Measurements from ENCODE around the gene SLC22A23.

The SLC22A23 gene

GRCh38 chr6:3301506-3301905 is 155.3 kb downstream of the SLC22A23 start:
- Mint-ChIP-seq H3K27ac (no peak overlapping the region), H3K9me3 (peaks cover 26% of the 10 kb centered on the region), H3K27me3 (ENCODE audit: low read depth, poor library complexity) (peaks cover 4% of the 10 kb centered on the region), H3K4me1 (peaks cover 13% of the 10 kb centered on the region), H3K36me3 (ENCODE audit: low read depth) (peaks cover 50% of the 10 kb centered on the region), H3K4me3 (no peak overlapping the region)
- TF ChIP-seq CTCF (IDR thresholded peaks at IDR 0.05): no peak
- DNase-seq: no peak

DNA sequence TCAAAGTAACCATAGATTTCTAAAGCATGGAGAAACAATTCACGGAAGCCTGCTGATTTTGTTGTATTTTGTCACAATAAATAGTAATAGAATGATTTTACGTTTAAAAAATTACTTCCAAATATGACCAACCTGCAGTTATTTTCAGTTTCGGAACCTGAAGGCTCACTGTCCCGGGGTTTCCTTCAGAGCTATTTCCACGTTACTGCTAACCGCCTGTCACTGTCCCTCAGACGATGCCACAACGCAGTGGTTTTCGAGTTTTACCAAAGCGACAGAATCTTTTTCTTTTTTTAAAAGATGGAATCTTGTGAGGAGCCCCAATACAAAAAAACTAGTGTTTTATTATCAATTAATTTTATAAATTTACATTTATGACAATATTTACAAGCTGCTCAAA is 157.6 kb downstream of the SLC22A23 start:
- H3K27me3 Mint-ChIP-seq (ENCODE audit: low read depth, poor library complexity): peaks cover 4% of the 10 kb centered on the region
- no peak overlapping the region for H3K4me3 Mint-ChIP-seq
- no peak for TF ChIP-seq CTCF (IDR thresholded peaks at IDR 0.05)
- DNase-seq: no peak
- H3K9me3 Mint-ChIP-seq: peaks cover 17% of the 10 kb centered on the region
- H3K36me3 Mint-ChIP-seq (ENCODE audit: low read depth): peaks cover 31% of the 10 kb centered on the region
- peaks cover 30% of the 10 kb centered on the region for H3K4me1 Mint-ChIP-seq
- no peak overlapping the region for H3K27ac Mint-ChIP-seq

GRCh38 chr6:3297909-3298308 is 158.9 kb downstream of the SLC22A23 start:
- peaks cover 27% of the 10 kb centered on the region for H3K36me3 Mint-ChIP-seq (ENCODE audit: low read depth)
- no peak for TF ChIP-seq CTCF (IDR thresholded peaks at IDR 0.05)
- no peak for DNase-seq
- no peak overlapping the region for H3K4me3 Mint-ChIP-seq
- peaks cover 37% of the 10 kb centered on the region for H3K4me1 Mint-ChIP-seq
- H3K9me3 Mint-ChIP-seq: peaks cover 9% of the 10 kb centered on the region
- H3K27ac Mint-ChIP-seq: no peak overlapping the region
- H3K27me3 Mint-ChIP-seq (ENCODE audit: low read depth, poor library complexity): peaks cover 4% of the 10 kb centered on the region

DNA sequence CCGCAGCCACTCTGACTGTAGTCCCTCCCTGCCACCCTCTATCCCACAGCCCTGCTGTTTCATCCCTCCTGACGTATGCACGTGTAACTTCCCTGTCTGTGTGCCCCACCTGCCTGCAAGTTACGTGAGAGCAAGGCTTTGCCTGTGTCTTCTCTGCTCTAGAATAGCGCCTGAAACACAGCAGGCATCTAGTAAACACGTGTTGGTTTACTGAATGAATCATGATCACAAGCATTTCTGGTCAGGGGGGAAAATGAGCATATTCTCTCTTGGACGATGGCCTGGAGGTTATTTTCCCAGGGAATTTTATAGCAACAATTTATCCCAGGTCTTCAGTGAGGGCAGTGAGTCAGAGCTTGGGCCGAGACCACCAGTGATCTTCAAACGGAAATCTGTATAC is 159.8 kb downstream of the SLC22A23 start:
- no peak for TF ChIP-seq CTCF (IDR thresholded peaks at IDR 0.05)
- no peak for DNase-seq
- Mint-ChIP-seq H3K36me3 (ENCODE audit: low read depth) (peaks cover 20% of the 10 kb centered on the region), H3K4me3 (no peak overlapping the region), H3K9me3 (peaks cover under 1% of the 10 kb centered on the region), H3K27me3 (ENCODE audit: low read depth, poor library complexity) (peaks cover 4% of the 10 kb centered on the region), H3K4me1 (peaks cover 40% of the 10 kb centered on the region), H3K27ac (no peak overlapping the region)

DNA sequence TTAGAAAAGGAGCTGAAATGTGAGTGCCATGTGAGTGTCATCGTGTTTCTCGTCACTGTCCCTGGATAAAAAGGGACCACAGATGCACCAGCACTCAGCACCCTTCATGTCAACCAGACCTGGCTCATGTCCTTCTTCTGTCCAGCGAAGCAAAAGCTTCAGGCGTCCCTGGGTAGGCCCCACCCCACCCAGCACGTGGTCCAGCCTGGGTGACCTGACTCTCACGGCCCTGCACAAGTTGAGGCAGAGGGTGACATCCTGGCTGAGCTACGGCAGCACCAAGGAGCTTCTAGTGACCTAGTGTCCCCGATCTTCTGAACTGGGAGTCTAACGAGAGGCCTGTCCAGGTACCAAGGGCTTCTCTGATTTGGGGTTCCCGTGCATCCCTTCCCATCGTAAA is 160.3 kb downstream of the SLC22A23 start:
- peaks cover 17% of the 10 kb centered on the region for H3K36me3 Mint-ChIP-seq (ENCODE audit: low read depth)
- H3K9me3 Mint-ChIP-seq: no peaks in the 10 kb centered on the region
- TF ChIP-seq CTCF (IDR thresholded peaks at IDR 0.05): no peak
- H3K4me1 Mint-ChIP-seq: peaks cover 40% of the 10 kb centered on the region
- H3K27me3 Mint-ChIP-seq (ENCODE audit: low read depth, poor library complexity): peaks cover 4% of the 10 kb centered on the region
- H3K27ac Mint-ChIP-seq: no peak overlapping the region
- no peak for DNase-seq
- H3K4me3 Mint-ChIP-seq: no peak overlapping the region

- no peaks in the 10 kb centered on the region for H3K9me3 Mint-ChIP-seq
- no peak for TF ChIP-seq CTCF (IDR thresholded peaks at IDR 0.05)
- DNase-seq: no peak
- H3K27ac Mint-ChIP-seq: no peak overlapping the region
- peaks cover 40% of the 10 kb centered on the region for H3K4me1 Mint-ChIP-seq
- H3K27me3 Mint-ChIP-seq (ENCODE audit: low read depth, poor library complexity): peaks cover 4% of the 10 kb centered on the region
- H3K4me3 Mint-ChIP-seq: no peak overlapping the region
- H3K36me3 Mint-ChIP-seq (ENCODE audit: low read depth): peaks cover 15% of the 10 kb centered on the region
Observed at GRCh38 chr6:3296078-3296477, 160.8 kb downstream of the SLC22A23 start.
